ENCODE measurements around the gene FANK1. TPM values are rescaled to one million over a fixed set of nuclear protein-coding genes. Genes with fewer than 3 reads are reported as not detected.
A peak's percentile ranks its signal among the peaks of the same experiment; 100 is the strongest.
"Not testable (repeated sequence)": the region's sequence is repeated elsewhere in the genome, so short reads cannot be mapped to it uniquely, and the experiment has no call there.

Gene FANK1
- total RNA-seq, 2 donors from 2014 or later: 5.8 to 6.9 TPM

GRCh38 chr10:125900963-125901362 lies 4.6 kb downstream of the FANK1 start:
- not testable (repeated sequence) for DNase-seq

GRCh38 chr10:125903135-125903640 lies 6.8 kb downstream of the FANK1 start:
- H3K4me1 ChIP-seq; H3K36me3 ChIP-seq; DNase-seq; H3K27ac ChIP-seq; H3K27me3 ChIP-seq; H3K4me3 ChIP-seq; intact Hi-C loops (cut with DNase I); H3K9ac ChIP-seq (ENCODE audit: low read depth in 2 of 2, low read length in 2 of 2); H3K9me3 ChIP-seq: not testable (repeated sequence)

More at GRCh38 chr10:125900963-125901362, 4.6 kb downstream of the FANK1 start:
- H3K4me1 ChIP-seq; H3K4me3 ChIP-seq; H3K9ac ChIP-seq (ENCODE audit: low read depth in 2 of 2, low read length in 2 of 2); H3K27me3 ChIP-seq; H3K9me3 ChIP-seq; H3K36me3 ChIP-seq; intact Hi-C loops (cut with DNase I); H3K27ac ChIP-seq: not testable (repeated sequence)

GRCh38 chr10:125905069-125905994 lies 9.0 kb downstream of the FANK1 start:
- H3K9me3 ChIP-seq; H3K36me3 ChIP-seq; H3K27ac ChIP-seq; intact Hi-C loops (cut with DNase I); H3K4me1 ChIP-seq; DNase-seq; H3K9ac ChIP-seq (ENCODE audit: low read depth in 2 of 2, low read length in 2 of 2); H3K27me3 ChIP-seq; H3K4me3 ChIP-seq: not testable (repeated sequence)

- H3K27me3 ChIP-seq; H3K9me3 ChIP-seq; H3K4me3 ChIP-seq; H3K36me3 ChIP-seq; H3K9ac ChIP-seq (ENCODE audit: low read depth in 2 of 2, low read length in 2 of 2); intact Hi-C loops (cut with DNase I); H3K4me1 ChIP-seq: not testable (repeated sequence)
- peak overlapping the region; percentile 22 for H3K27ac ChIP-seq
- peak; percentile 72 for DNase-seq
These were observed 11.2 kb downstream of the FANK1 start for GRCh38 chr10:125907598-125907997.

GRCh38 chr10:125908813-125909212 lies 12.4 kb downstream of the FANK1 start:
- H3K27me3 ChIP-seq; intact Hi-C loops (cut with DNase I); H3K27ac ChIP-seq; H3K36me3 ChIP-seq; H3K4me1 ChIP-seq; H3K4me3 ChIP-seq; DNase-seq; H3K9ac ChIP-seq (ENCODE audit: low read depth in 2 of 2, low read length in 2 of 2); H3K9me3 ChIP-seq: not testable (repeated sequence)

- H3K4me3 ChIP-seq; intact Hi-C loops (cut with DNase I); H3K27me3 ChIP-seq; H3K4me1 ChIP-seq; DNase-seq; H3K9me3 ChIP-seq; H3K36me3 ChIP-seq; H3K27ac ChIP-seq; H3K9ac ChIP-seq (ENCODE audit: low read depth in 2 of 2, low read length in 2 of 2): not testable (repeated sequence)
These were observed 13.1 kb downstream of the FANK1 start for GRCh38 chr10:125909491-125909890.

GRCh38 chr10:125911145-125911544 lies 14.8 kb downstream of the FANK1 start:
- intact Hi-C loops (cut with DNase I): no loop called here
- no peak for TF ChIP-seq CTCF (IDR thresholded peaks at IDR 0.05)
- Histone ChIP-seq H3K4me3 (no peak overlapping the region), H3K27me3 (no peaks in the 10 kb centered on the region), H3K27ac (peak overlapping the region; percentile 63), H3K9me3 (no peaks in the 10 kb centered on the region), H3K4me1 (no peaks in the 10 kb centered on the region), H3K36me3 (no peaks in the 10 kb centered on the region), H3K9ac (ENCODE audit: low read depth in 2 of 2, low read length in 2 of 2) (no peak overlapping the region)
- peak; percentile 52 for DNase-seq

GRCh38 chr10:125911990-125912389 lies 15.6 kb downstream of the FANK1 start:
- Histone ChIP-seq H3K36me3 (no peaks in the 10 kb centered on the region), H3K9ac (ENCODE audit: low read depth in 2 of 2, low read length in 2 of 2) (no peak overlapping the region), H3K4me3 (no peak overlapping the region), H3K9me3 (no peaks in the 10 kb centered on the region), H3K4me1 (no peaks in the 10 kb centered on the region), H3K27ac (no peak overlapping the region), H3K27me3 (no peaks in the 10 kb centered on the region)
- intact Hi-C loops (cut with DNase I): no loop called here
- peak; percentile 86 for DNase-seq
- no peak for TF ChIP-seq CTCF (IDR thresholded peaks at IDR 0.05)

GRCh38 chr10:125913277-125913676 lies 16.9 kb downstream of the FANK1 start:
- H3K4me1 ChIP-seq; intact Hi-C loops (cut with DNase I); H3K9ac ChIP-seq (ENCODE audit: low read depth in 2 of 2, low read length in 2 of 2); H3K27me3 ChIP-seq; H3K4me3 ChIP-seq; H3K9me3 ChIP-seq; H3K36me3 ChIP-seq: not testable (repeated sequence)
- peak; percentile 58 for DNase-seq
- H3K27ac ChIP-seq: peak overlapping the region; percentile 53
